ENCODE measurements around the gene STAMBP. TPM values are rescaled to one million over a fixed set of nuclear protein-coding genes. Genes with fewer than 3 reads are reported as not detected.
A peak's percentile ranks its signal among the peaks of the same experiment; 100 is the strongest.
"Not testable (repeated sequence)": the region's sequence is repeated elsewhere in the genome, so short reads cannot be mapped to it uniquely, and the experiment has no call there.

STAMBP gene
- total RNA-seq = 10.9 and 15.3 TPM in 2 replicates

- peak; percentile 96 to 97 for DNase-seq (ENCODE audit: low read depth in 2 of 2)
These were observed at the start of gene STAMBP for GRCh38 chr2:73828818-73829570. STAMBP (plus strand) TSS chr2:73828961; CDS start chr2:73830857, 1,896 bp downstream.

- peak; percentile 89 to 94 for DNase-seq (ENCODE audit: low read depth in 2 of 2)
These were observed 49.1 kb upstream of the STAMBP start, which contains the start of gene DUSP11 for GRCh38 chr2:73779467-73780236. DUSP11 (minus strand) TSS chr2:73780103; CDS start chr2:73779974, 129 bp downstream.

GRCh38 chr2:73780237-73780582, 48.6 kb upstream of the STAMBP start:
- DNase-seq (ENCODE audit: low read depth in 2 of 2) = no peak

GRCh38 chr2:73783402-73783801, 45.4 kb upstream of the STAMBP start:
- not testable (repeated sequence) for DNase-seq (ENCODE audit: low read depth in 2 of 2)

GRCh38 chr2:73783883-73784282, 44.9 kb upstream of the STAMBP start, which contains the start of gene C2orf78:
C2orf78 (plus strand) TSS chr2:73784183; CDS start chr2:73784310, 127 bp downstream.
- not testable (repeated sequence) for DNase-seq (ENCODE audit: low read depth in 2 of 2)

GRCh38 chr2:73811878-73812277, 16.9 kb upstream of the STAMBP start:
- DNase-seq (ENCODE audit: low read depth in 2 of 2) = no peak

GRCh38 chr2:73812635-73813034, 16.1 kb upstream of the STAMBP start:
- DNase-seq (ENCODE audit: low read depth in 2 of 2) = no peak

GRCh38 chr2:73818296-73818695, 10.5 kb upstream of the STAMBP start:
- no peak for DNase-seq (ENCODE audit: low read depth in 2 of 2)

GRCh38 chr2:73821227-73821626, 7.5 kb upstream of the STAMBP start:
- no peak for DNase-seq (ENCODE audit: low read depth in 2 of 2)

- DNase-seq (ENCODE audit: low read depth in 2 of 2) = no peak
These were observed 7.1 kb upstream of the STAMBP start for GRCh38 chr2:73821669-73822068.

GRCh38 chr2:73822276-73822675, 6.5 kb upstream of the STAMBP start:
- no peak for DNase-seq (ENCODE audit: low read depth in 2 of 2)

GRCh38 chr2:73822991-73823390, 5.8 kb upstream of the STAMBP start:
- DNase-seq (ENCODE audit: low read depth in 2 of 2) = no peak

GRCh38 chr2:73823416-73823815, 5.3 kb upstream of the STAMBP start:
- DNase-seq (ENCODE audit: low read depth in 2 of 2) = no peak

- peak; percentile 68 to 87 for DNase-seq (ENCODE audit: low read depth in 2 of 2)
These were observed 4.7 kb upstream of the STAMBP start for GRCh38 chr2:73823916-73824523.

- DNase-seq (ENCODE audit: low read depth in 2 of 2) = no peak
These were observed 3.4 kb upstream of the STAMBP start for GRCh38 chr2:73825408-73825807.

GRCh38 chr2:73827018-73827417, 1.7 kb upstream of the STAMBP start:
- DNase-seq (ENCODE audit: low read depth in 2 of 2) = peak in 1 of 2 donors; percentile 47

- no peak for DNase-seq (ENCODE audit: low read depth in 2 of 2)
These were observed 937 bp upstream of the STAMBP start for GRCh38 chr2:73827660-73828388.

GRCh38 chr2:73828389-73828817, 358 bp upstream of the STAMBP start:
- DNase-seq (ENCODE audit: low read depth in 2 of 2) = no peak

GRCh38 chr2:73830871-73831401, 2.2 kb downstream of the STAMBP start:
- no peak for DNase-seq (ENCODE audit: low read depth in 2 of 2)

- peak in 1 of 2 donors; percentile 13 for DNase-seq (ENCODE audit: low read depth in 2 of 2)
These were observed 4.2 kb downstream of the STAMBP start for GRCh38 chr2:73832930-73833329.

All from dermis microvascular lymphatic vessel endothelial cell (primary cell).